HG03196 (cell line): ENCODE results near the gene MACROD2.
"Not testable (repeated sequence)": the region's sequence is repeated elsewhere in the genome, so short reads cannot be mapped to it uniquely, and the experiment has no call there.

ENCODE experiments used
- ATAC-seq: cut with Tn5 transposase; IDR thresholded peaks from one replicate; pipeline ENCODE4 v1.9.1; 2021; ENCODE audit not compliant: unreplicated experiment

Gene MACROD2

DNA sequence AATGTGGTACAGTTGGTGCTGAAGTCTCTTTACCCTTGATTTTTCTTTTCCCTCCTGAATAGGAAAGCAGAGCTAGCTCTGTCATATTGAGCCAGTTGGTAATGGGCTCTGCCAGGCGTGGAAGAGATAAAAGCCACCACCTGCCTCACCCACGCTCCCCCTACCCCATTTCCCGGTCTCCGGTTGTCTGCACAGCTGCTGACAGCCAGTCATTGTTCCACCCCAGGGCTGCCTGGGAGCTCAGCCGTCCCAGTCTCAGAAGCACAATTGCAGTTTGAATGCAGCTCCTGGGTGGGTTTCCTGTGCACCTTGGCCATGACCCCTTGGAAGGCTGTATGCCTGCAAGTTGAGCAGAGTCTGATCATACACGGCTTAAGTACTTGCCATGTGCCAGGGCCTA lies 1017.2 kb downstream of the MACROD2 start:
- no peak for ATAC-seq

DNA sequence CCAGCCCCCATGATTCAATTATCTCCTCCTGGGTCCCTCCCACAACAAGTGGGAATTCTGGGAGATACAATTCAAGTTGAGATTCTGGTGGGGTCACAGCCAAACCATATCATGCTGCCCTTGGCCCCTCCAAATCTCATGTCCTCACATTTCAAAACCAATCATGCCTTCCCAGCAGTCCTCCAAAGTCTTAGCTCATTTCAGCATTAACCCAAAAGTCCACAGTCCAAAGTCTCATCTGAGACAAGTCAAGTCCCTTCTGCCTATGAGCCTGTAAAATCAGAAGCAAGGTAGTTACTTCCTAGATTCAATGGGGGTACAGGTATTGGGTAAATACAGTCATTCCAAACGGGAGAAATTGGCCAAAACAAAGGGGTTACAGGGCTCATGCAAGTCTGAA lies 1021.6 kb downstream of the MACROD2 start:
- ATAC-seq = not testable (repeated sequence)

DNA sequence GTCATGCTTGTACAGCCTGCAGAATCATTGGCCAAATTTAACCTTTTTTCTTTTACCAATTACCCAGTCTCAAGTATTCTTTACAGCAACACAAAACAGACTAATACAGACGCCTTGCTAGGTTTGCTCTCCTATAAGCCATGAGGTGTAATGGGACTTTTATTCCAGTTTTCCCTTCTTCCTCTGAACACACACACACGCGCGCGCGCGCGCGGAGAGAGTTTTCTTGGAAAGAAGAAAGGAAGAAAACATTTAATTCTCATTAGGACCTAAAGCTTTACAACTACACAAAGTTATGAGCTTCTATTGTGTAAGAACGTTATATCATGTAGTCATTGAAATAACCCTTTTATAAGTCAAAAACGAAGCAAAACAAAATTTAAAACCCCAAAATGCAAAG lies 1023.6 kb downstream of the MACROD2 start:
- ATAC-seq = no peak

DNA sequence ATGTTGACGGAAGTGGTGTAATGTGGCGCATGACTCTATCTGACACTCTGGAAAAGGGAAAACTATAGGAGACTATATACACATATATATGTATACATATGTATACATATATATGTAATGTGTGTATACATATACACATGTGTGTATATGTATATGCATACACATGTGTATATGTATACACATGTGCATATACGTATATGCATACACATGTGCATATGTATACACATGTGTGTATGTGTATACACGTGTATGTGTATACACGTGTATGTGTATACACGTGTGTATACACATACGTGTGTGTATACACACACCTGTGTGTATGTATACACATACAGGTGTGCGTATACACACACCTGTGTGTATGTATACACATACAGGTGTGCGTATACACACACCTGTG lies 1025.5 kb downstream of the MACROD2 start:
- no peak for ATAC-seq

DNA sequence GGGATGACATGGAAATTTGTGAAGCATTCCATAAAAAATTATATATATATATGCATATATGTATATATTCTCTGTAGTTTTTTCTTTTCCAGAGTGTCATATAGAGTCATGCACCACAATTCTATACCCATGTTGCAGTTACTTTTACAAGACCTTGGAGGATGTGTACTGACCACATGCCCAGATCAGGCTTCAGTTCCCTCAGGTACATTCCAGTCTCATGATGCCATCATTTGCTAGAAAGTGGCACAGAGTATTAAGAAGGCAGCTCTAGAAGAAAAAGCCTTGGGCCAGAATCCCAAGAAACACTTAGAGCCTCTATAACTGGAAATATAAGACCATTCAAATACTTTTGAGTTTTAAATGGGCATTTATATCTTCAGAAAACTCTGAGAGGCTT lies 1027.6 kb downstream of the MACROD2 start:
- no peak for ATAC-seq

DNA sequence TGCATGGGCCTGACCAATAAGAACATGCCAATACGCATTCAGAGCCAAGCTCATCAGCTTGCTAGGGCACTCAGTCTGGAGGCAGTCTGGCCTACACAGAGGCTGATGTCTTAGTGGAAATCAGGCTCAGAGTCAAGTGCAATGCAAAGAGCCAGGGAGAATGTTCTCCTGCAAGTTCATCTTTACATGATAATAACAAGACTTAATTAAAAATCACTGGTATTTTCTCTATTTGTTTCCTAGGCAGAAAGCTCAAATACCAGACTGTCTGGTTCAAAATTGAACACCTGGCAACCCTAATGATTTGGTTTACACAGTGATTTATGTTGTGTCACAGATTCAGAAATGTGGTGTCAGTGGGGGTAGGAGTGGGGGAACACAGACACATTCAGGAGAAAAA lies 1031.4 kb downstream of the MACROD2 start:
- ATAC-seq = no peak

DNA sequence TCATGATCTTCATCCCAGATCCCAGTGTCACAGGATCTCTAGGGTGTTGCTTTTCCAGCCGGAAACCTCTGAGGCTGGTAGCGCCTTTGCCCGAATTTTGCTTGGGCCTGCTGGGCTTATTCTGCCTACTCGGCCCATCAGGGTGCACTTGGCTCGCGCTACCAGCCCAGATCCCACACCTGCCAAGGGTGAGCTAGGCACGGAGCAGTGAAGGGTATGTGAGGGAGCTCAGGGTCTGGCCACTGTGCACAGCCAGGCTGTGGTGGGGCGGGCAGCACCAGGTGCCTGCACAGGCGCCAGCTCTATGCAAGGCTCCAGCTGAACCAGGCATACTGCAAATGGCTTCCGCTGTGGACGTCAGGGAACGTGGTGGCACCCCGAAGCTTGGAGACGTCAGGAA lies 1035.5 kb downstream of the MACROD2 start:
- no peak for ATAC-seq

DNA sequence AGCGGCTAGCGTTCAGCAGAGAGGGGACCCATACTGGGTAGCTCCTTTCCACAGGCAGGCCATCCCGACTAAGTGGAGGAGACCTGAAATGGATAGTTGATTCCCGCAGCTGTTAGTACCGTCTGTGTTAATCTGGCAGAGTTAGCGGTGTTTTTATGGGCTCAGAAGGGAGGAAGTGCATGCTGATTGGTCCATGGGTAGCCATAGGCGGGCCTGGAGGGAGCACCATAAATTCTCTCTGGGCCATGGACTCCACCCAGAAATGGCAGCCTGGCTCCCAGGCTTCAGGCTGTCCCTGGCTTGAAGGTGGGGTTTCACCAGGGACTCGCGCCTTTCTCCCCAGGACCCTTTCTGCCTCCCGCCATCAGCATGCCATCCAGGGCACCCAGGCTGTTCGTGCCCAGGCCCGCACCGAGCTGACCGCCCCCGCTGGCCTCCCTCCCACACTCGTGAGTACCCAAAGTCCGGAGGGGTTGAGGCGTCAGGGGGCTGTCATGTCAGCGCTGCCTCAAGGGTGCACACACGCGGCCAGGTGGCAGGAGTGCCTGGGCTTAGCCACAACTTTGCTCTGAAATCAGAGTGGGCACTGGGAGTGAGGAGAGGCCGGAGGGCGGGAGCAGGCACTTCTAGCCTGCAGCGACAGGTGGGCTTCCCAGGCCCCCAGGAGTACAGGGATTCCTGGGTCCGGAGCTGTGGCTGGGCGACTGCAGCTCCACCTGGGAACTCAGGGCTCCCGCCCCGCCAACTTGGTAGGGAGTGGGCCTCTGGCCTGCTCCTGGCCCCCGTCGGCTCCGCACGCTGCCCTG lies 1036.4 kb downstream of the MACROD2 start:
- ATAC-seq = no peak

DNA sequence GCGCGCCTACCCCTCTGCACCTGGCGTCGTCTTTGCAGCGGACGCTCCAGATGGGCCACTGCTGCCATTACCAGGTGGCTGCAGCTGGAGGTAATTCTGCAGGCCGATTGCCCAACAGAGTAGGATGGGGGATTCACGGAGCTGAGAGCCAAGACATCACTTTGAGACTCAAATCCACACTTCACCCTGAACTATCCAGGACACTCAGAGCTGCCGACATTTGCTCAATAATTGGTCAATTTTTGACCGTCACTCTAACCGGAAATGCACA lies 1037.0 kb downstream of the MACROD2 start:
- no peak for ATAC-seq

DNA sequence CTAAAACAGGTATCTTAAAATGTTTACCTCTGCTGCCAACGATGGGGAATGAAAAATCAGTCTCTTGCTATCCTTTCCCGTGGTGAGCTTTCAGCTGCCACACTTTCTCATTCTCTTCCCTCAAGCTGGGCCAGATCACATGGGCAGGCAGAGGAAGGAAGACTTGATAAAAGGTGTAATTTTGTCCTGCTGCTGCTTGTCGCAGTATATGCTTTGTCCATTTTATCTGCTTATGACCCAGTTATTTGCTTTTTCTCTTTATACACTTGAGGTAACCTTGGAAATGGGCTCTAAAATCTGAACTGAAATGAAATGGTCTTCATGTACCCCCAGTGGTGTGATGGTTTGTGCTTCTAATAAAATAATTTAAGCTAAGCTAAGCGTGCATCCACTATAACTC lies 1038.0 kb downstream of the MACROD2 start:
- no peak for ATAC-seq

DNA sequence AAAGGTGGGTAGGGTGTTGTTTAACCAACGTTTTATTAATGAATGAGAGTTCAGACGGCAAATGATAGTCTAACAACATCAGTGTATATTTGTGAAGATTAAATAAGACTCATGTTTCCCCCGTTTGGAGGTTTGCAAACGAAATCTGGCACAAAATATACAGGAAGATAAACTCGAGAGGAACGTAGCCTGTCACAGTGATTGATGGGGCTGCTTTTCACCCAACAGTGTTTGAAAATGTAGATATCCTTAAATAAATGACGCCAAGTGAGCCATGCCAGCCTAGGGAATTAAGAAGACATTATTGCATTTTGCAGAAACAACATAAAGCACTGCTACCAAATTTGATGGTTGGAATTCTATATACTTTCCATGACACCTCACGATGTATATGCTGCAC lies 1038.6 kb downstream of the MACROD2 start:
- ATAC-seq = no peak

DNA sequence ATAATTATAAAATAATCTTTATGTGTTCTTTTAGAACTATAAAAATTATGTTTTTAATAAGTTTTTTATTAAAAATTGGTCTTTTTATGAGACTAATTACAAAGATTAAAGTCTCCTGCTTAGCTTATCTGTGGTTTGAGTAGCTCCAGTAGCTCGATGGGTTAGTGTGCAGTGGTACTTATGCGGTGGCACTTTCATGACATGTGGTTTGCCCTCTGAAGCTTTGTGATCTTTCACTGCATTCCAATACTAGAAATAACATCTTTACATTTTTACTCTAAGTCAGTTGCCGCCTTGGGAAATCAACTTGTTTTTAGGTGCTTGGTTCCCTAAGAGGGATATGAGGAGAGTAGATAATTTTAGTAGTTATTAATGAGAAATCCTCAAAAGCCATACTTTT lies 1041.6 kb downstream of the MACROD2 start:
- no peak for ATAC-seq

DNA sequence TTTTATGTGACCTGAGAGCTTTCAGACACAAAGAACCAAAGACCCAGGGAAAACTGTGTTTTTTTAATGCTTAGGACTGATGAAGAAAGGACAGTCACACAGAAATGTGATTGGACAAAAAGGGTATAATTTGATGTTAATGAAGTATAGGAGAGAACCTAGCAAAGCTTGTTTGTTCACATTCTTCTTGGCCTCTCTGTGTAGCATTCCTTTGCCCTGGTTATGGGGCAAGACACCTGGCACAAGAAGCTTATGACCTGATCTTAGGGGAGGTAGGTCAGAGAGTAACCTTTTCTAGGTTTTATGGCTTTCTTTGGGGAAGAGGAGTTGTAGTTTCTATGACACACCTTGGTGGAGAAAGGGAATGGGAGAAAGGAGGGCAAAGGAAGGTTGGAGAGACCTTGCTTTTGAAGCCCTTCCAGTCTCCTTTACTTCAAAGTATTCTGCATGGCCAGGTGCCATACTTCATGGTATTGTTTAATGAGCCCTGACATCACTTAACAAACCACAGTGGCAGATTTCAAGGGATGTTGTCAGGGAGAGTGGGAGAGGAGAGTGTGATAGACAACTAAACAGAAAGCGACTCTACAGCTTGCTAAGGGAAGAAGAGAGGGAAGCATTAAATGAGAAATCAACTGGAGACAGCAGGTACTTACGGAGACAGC lies 1043.9 kb downstream of the MACROD2 start:
- ATAC-seq = no peak

DNA sequence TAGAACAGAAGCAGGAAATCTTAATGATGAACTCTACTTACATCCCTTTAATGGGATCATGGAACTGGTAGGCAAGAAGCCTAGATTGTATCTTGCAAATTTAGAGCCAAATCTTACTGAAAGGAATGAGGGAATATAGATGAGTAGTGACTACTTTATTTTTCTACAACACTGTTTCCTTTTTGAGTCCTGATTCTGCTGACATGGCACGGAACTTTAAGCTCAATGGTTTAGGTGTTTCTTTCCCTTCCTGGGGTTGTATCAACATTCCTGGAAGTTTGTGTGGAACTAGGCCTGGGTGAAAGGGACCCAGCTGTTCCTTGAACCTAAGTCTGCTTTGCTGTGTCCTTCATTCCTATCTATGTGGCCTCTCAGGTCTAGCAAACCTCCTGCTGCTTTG lies 1047.4 kb downstream of the MACROD2 start:
- ATAC-seq = no peak

DNA sequence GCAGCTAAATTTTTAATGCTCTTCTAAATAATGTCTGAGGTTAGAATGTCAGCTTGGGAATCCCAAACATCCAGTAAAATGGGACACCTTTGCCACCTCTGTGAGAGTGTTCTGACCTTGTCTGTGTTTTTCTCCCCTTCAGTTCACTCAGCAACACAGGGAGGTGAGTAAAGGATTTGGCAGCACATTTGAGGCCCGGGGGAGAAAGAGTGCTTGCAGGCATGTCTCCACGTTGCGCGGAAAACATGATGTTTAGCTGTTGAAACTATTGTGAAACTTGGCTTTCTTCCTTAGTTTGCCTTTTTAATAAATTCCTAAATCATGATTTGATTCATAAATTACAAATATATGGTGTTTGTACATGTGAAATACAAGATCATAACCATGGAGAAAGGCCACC lies 1049.9 kb downstream of the MACROD2 start:
- no peak for ATAC-seq

DNA sequence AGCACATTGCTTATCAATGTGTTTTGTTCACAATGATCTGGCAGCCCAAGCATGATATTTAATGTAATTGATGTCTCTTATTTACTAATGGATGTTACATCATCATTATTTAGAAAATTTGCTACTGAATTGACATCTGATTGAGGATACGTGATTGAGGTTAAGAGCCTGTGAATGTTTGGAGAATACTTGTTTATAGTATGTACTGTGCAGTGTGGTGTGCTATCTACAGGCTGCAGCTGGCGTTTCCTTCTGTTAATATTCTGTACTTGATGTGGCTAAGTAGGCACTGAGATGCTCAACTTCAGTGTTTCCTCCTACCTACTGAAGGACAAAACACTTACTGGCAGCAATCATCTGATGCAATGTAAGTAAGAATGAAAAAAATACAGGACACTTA lies 1051.7 kb downstream of the MACROD2 start:
- no peak for ATAC-seq

DNA sequence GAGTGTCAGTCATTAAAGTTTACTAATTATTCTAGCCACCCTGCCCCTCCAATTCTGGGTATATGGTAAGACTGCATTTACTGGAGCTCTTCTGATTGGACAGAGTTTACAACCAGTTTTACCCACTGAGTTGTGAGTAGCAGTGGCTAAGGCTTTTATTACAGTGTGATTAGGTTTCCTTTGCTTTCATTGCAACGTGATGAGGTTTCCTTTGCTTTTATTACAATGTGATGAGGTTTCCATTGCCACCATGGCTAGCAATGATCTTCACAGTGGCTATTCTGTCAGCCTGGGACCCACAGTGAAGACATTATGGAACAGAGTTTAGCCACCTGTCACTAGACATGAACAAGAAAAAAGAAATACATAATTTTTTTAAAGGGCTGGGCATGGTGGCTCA lies 1052.3 kb downstream of the MACROD2 start:
- ATAC-seq = no peak

DNA sequence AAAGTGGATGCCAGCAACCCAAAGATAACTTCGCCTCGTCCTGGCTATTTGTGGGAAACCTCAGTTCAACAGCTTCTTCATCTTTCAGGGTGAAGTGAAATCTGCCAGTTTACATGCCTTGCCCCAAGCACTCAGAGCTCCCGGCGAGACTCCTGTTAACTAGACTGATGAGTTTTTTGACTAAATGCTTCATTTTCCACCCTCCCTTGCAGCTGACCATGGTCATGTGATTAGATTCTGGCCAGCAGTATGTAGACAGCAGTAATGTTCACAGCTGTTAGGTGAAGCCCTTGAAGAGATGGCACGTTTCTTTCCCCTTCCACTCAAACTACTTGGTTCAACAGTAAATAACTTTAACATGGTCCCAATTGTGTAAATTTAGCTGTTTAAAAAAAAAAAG lies 1060.9 kb downstream of the MACROD2 start:
- no peak for ATAC-seq

DNA sequence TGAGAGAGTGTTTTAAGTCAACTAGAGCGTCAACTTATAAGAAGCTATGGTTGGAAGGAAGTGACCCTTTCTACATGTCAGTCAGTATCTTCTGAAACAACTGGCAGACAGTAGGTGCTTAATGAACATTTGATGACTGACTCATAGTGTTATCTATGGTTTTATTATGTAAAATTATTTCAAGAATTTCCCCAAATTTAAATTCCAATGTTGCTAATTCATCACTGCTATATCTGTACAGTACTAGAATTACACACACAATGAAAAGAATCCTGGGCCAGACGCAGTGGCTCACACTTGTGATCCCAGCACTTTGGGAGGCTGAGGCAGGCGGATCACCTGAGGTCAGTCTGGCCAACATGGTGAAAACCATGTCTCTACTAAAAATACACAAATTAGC lies 1063.5 kb downstream of the MACROD2 start:
- ATAC-seq = no peak

DNA sequence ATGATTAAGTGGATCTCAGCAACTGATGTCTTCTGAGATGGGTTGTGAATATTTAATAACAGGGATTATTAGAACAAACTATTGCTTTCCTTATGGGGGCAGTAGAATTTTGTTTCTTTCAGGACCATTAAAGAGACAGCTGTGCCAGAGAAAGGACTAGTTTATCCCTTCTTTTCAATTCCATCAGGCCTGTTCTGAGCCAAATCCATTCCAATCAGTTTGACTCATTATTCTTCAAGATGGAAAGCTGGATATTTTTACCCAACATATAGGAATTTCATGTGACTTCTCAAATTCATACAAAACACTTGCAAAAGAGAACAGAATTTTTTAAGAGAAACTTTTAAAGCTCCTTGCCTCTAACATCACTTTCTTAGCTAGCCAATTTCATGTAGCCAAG lies 1064.1 kb downstream of the MACROD2 start:
- ATAC-seq = no peak

DNA sequence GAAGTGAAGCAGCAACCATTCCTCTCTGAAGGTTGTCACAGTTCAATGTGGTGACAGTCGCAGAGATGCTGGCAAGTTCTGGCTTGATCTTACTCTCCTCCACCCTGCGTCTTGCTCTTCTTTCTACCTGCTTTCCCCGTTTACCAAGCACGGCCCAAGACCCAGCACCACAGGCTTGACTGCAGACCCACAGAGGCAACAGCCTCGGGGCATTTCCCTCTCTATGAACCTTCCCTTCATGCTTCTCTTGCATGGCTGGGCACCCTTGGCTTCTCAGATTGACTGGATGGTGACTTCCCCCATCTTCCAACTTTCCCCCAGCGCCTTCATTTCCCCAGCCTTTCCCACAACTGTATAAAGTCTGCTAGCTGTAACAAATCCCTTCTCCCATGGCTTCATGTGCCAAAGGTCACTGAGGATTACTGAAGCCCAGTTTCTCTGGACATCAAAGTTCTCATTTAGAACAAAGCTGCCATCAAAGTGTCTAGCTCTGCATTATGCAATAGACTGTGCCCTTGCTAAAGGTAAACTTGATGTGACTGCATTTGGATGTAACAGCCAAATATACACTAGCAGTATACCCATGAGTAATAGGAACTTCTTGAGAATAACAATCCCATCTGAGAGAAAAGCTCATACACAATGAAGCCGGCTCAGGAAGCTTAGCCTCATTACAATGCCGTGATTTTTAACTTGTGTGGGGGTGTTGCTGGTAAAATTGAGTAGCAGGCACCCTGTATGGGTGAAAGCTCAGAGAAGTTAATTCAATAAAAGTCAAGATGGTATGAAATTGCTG lies 1065.1 kb downstream of the MACROD2 start:
- no peak for ATAC-seq

DNA sequence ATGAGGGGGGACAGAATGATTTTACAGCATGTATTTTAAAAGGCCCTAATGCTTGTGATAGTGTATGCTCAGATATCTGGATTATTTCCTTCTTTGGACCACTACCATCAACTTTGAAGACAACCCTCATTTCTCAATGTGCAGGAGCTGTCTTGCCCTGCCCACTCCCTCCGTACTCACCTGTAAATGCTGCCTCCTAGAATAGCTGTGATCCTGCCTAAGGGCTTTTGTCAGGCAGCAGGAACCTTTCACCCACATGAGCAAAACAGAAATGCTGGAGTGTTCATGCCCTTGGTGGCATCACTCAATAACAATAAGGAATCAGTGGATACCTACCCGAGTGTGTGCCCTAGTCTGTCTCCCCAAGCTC lies 1065.7 kb downstream of the MACROD2 start:
- no peak for ATAC-seq
